Erythroblast (primary cell): ENCODE results near the gene CGB1.

Experiments
- GATA1 ChIP-seq: IDR thresholded peaks from 2 replicates; pipeline ENCODE4 v1.6.1; 2011; ENCODE audit warnings: low read depth, mild to moderate bottlenecking, control low read depth, low read length, moderate library complexity
- POLR2A ChIP-seq: IDR thresholded peaks from 2 replicates; pipeline ENCODE4 v1.6.1; 2011; ENCODE audit warnings: mild to moderate bottlenecking, low read length

- TF ChIP-seq POLR2A (no peak), GATA1 (no peak)
These were observed 47.7 kb upstream of the CGB1 start for GRCh38 chr19:49084206-49085019.
